Stimulated activated CD4-positive, alpha-beta T cell treated with anti-CD3 and anti-CD28 coated beads, Interleukin-2, amount 100 ng/mL, for 24 hours (primary cell): ENCODE results near the gene WRNIP1.
"Not testable (repeated sequence)": the region's sequence is repeated elsewhere in the genome, so short reads cannot be mapped to it uniquely, and the experiment has no call there.

Experiments used
- DNase-seq, 2 donors: peaks; one replicate each; pipeline ENCODE4 v3.0.0-alpha.2; 2020

Gene WRNIP1

DNA sequence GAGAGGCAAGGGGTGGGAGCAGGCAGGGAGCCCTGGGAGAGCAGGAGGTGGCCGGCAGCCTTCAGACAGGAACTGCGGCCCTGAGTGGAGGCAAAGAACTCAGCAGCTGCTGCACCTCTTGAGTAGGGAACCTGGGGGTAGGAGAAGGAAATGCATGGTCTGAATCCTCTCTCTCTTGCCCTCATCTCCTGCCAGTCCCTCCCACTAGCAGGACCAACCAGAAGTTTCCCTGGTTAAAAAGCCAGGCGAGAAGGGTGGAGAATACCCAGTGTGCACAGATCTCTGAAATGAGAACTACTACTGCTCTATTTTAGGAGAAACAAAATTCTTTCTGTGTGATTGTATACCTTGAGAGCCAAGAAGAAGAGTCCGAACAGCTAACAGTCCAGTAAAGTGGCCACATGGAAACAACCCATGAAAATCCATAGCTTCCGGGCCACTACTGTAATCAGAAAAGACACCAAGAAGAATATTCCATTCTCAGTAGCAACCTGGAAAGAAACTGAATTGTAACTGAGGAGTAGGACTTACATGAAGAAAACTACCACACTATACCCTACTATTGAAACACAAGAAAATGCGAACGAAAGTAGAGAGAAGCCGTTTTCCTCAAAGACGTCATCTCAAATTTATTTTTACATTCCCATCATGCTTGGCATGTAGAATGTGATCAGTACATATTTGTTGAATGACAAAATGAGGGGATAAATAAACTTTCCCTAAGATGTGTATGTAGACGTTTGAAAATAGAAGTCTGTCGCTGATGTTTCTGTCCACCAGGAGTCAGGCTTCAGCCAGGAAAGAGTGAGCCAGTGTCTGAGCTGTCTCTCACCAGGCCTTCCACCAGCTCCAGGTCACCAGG lies 25.6 kb downstream of the WRNIP1 start:
- DNase-seq: peak; percentile 54 to 59

DNA sequence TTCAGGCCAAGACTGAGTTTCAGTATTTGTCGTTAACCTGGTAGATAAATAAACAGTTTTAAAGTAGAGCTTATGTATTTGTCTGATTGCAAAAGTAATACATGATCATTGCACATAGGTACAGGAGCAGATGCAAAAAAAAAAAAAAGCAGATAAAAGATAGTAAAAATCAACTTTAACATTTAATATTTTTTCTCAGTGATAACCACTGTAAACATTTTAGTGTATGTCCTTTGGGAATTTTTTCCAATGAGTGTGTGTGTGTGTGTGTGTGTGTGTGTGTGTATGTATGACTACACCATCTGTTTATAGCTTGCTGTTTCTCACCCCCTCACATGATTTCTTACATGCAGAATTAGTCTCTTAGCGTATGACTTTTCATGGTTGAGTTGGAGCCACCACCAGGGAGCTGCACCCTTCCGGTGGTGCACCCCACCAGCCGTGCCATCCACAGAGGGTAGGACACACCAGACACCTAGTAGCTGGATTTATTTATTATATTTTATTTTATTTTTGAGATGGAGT lies 26.3 kb downstream of the WRNIP1 start:
- DNase-seq: no peak

GRCh38 chr6:2792330-2793110 lies 27.3 kb downstream of the WRNIP1 start:
- DNase-seq: no peak

DNA sequence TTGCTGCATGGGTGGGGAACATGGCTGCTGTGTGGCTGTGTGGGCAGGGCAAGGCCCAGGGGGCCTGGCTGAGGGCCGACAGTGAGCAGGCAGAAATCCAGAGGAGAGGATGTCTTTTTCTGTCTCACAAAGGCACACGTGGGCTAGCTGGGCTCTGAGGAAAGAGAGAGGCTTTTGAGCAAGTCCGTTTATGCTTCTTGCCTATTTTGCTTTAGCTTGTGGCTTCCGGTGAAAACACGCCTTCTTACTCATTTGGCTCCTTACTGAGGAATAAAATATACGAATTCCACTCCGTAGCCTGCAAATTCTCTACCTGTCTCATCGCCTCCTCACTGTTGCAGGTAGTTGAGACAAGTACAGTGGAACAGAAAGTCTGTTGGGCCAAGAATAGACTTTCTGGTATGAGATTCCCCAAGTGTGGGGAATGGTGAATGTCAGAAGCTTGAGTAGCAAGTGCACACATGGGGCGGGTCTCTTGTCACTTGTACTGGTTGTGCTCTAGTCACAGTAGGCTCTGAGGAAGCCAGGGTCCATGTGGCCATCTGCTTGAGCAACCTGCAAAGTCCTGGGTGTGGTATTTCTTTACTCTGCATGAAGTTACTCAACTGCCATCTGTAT lies 28.4 kb downstream of the WRNIP1 start:
- DNase-seq: peak; percentile 21 to 28

DNA sequence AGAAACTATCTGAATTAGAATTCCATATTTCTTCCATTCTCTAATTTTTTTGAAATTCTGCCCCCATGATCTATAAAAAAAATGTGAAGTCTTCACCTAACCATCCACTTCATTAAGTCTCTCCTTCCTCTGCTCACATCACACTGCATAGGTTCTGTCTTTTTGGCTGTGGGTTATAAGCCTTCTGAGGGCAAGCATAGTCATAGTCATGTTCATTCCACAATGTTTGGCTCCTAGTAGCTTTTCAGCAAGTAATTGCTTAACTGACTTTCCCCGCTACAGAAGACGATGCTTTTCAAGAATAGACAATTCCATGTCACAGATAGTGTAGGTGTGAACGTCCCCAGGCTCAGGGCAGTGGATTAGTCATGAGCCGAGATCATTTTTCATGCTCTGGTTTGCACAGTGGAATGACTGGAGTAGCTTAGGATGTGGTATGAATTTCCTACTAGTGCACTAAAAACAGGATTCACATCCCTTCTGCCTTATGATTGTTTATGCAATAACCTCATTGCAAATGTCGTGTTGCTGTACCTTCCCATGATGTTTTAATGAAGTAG lies 29.1 kb downstream of the WRNIP1 start:
- DNase-seq: no peak

GRCh38 chr6:2795162-2795561 lies 30.0 kb downstream of the WRNIP1 start:
- DNase-seq: no peak

GRCh38 chr6:2795956-2796355 lies 30.8 kb downstream of the WRNIP1 start:
- no peak for DNase-seq

GRCh38 chr6:2796861-2797260 lies 31.7 kb downstream of the WRNIP1 start:
- no peak for DNase-seq

- no peak for DNase-seq
Measured at GRCh38 chr6:2797564-2798031, 32.4 kb downstream of the WRNIP1 start.

DNA sequence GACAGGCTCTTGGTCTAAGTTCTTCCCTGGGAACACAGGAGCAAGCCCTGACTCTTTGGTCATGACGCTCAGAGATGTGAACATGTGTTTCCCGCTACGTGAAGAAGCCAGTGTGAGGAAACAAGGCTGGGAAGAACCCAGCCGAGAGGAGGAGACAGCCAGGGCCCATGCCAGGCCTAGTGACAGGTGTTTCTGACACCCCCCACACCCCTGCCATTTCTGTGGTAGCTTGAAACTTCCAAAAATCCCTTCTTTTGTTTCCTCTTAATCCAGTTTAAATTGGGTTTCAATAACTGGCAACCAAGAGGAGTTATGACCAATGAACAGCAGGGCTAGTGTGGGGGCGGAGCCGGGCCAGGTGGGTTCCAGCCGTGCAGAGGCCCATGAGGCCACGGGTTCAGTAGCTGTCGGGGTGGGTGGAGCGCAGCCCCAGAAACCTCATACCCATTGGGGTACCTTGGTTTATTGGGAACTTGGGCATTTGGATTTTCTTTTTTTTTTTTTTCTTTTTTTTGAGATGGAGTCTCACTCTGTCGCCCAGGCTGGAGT lies 33.5 kb downstream of the WRNIP1 start:
- DNase-seq: no peak

GRCh38 chr6:2799936-2800527 lies 34.8 kb downstream of the WRNIP1 start:
- no peak for DNase-seq

DNA sequence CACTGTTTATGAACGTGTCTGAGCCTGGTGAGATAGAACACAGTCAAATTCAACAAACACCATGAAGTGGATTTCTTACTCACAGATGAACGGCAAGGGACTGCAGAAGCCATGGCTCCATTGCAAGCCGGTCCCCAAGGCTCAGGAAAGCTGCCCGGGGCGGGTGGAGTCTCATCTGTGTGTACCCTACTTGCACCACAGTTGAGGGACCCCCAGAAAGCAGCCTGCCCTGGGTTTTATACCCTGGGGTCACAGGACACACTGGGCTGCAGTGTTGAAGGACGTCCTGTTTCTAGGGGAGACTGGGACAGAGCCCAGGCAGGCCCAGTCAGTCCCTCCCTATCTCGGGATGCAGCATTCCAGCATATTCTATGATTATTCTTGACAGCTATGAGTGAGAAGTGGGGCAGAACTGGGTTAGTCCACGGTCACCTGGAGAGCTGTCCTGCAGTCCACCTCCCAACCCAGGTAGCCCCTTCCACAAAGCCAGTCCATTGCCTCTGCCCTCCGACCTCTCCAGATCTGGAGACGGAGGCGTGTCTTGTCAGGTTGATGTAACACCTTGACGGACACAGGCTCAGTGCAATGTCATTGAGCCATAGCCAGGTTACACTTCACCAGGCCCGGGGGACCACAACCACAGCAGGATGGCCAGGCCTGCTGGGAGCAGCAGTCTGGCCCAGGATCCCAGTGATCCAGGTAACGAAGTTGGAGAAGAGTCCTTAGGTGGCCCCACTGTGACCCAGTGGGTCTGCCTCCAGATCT lies 35.5 kb downstream of the WRNIP1 start:
- DNase-seq: no peak

GRCh38 chr6:2801687-2802086 lies 36.5 kb downstream of the WRNIP1 start:
- not testable (repeated sequence) for DNase-seq

- no peak for DNase-seq
Measured at GRCh38 chr6:2802521-2803060, 37.4 kb downstream of the WRNIP1 start.

DNA sequence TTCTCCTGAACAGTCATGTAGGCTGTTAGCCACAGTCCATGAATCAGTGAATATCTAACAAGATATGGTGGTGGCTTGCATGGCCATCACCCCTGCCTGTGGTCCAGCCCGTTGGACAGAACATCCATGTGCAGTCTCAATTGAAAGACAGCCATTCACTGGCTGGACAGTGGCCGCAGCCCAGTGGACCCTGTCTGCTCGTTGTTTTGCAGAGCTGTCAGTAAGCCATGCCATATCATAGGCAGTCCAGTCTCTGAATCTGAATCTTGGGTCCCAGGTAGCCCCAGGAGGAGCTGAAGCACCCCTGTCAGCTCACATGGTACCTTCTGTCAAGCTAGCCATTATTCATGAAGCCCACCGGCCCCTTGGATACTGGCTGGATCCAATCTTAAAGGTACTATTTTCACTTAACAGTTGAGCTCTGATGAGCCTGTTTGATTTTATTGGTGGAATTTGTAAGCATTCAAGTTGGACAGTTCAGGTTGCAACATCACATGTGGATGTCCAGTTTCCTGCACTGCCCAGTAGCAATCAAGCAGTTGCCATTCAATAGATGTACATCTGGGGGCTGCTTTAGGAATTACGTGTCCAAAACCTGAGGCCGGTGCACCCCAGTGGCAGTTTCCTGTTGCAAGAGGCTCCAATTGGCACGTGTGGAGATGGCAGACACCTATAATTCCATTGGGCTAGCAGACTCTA lies 38.7 kb downstream of the WRNIP1 start:
- no peak for DNase-seq

- DNase-seq: no peak
Measured at GRCh38 chr6:2804516-2804915, 39.3 kb downstream of the WRNIP1 start.

DNA sequence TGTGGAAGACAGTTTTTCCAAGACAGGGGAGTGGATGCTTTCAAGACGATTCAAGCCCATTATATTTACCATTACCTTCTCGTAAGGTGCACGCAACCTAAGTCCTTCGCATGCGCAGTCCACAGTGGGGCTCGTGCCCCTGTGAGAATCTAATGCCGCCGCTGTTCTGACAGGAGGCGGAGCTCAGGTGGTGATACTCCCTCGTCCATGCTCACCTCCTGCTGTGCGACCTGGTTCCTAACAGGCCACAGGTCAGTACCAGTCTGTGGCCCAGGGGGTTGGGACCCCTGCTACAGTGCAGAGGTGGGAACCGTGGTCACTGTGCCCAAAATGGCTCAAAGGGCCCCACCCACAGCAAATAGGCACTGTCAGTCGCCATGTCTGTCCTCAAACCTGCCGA lies 39.8 kb downstream of the WRNIP1 start:
- no peak for DNase-seq

GRCh38 chr6:2806644-2807043 lies 41.5 kb downstream of the WRNIP1 start:
- no peak for DNase-seq

- DNase-seq: no peak
Measured at GRCh38 chr6:2807342-2808090, 42.3 kb downstream of the WRNIP1 start.

GRCh38 chr6:2809015-2809414 lies 43.8 kb downstream of the WRNIP1 start:
- DNase-seq: no peak
